UCSD-AML1 (cell line): ENCODE measurements around the gene ERICH3.
"Not testable (repeated sequence)": the region's sequence is repeated elsewhere in the genome, so short reads cannot be mapped to it uniquely, and the experiment has no call there.

ENCODE experiments used
- DNase-seq: peaks from one replicate; lab custom pipeline; 2025; ENCODE audit not compliant: unreplicated experiment; lab: John Stamatoyannopoulos, UW

The ERICH3 gene

DNA sequence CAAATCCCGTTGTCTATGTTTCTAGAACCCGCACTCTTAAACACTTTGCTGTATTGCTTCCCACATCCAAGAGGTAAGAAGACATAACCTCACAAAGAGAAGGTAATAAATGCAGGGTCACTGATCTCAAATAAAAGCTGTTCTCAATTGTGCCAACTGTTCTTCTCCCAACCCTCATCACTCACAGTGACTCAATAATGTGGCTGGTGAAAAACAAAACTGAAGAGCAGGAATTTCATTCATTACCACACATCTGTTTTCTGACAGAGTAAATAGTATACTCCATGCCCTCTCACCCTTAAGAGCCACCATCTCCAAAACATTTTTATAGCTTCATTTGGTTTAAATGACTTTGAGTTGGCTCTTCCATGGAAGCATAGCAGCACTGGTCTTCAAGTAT is 6.2 kb upstream of the ERICH3 start:
- no peak for DNase-seq

DNA sequence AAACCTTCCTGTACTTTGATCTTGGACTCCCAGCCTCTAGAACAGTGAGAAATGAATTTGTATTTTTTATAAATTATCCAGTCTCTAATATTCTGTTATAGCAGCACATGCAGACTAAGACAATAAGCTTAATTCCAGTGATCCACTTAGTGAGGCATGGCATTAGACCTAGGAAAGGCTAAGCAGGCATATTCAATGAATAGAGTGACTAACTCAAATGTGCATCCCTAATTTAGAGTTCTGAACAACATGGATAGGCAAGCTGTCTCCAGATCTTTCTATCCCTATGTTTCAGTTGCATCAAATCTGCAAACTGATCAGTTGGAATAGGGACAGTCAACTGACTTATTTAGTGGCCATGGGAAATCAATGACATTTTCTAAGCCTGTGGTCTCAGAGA is 4.3 kb upstream of the ERICH3 start:
- no peak for DNase-seq

DNA sequence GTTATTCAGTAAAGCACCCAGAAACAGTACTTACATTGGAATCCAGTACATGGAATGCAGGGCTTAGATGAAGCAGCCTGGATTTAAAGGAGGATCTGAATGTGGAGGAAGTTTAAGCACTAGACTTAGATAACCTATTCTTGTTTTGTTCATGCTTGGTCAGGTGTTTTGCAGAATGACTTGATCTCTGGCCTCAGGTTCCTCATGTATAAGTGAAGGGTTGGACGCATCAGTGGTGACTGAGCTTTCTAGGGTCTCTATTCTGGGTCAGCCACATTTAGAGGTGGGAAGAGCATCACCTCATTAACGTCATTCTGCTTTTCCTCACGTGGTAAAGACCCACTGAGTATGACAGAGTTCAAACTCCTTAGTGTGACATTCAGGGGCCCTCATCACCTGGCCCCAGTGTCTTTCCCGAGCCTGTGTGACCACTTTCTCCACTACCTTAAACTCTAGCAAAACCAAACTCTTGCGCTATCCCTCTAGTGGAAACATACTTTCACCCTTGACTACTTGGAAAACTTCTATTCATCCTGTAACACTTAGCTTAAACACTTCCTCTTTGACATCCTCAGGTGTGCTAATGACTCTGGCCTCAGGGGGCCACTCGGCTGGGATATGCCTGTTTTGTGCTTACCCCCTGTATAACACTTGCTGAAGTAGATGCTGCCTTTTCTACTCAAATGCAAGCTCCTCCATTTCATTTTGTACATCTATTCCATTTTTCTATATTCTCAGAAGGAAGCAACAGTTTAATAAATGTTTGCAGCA is 871 bp upstream of the ERICH3 start:
- no peak for DNase-seq

DNA sequence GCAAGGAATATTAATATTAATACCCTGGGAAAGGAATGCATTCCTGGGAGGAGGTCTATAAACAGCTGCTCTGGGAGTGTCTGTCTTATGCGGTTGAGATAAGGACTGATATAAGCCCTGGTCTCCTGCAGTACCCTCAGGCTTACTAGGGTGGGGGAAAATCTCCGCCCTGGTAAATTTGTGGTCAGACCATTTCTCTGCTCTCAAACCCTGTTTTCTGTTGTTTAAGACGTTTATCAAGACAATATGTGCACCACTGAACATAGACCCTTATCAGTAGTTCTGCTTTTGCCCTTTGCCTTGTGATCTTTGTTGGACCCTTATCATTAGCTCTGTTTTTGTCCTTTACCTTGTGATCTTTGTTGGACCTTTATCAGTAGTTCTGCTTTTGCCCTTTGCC is 2.7 kb downstream of the ERICH3 start:
- not testable (repeated sequence) for DNase-seq

DNA sequence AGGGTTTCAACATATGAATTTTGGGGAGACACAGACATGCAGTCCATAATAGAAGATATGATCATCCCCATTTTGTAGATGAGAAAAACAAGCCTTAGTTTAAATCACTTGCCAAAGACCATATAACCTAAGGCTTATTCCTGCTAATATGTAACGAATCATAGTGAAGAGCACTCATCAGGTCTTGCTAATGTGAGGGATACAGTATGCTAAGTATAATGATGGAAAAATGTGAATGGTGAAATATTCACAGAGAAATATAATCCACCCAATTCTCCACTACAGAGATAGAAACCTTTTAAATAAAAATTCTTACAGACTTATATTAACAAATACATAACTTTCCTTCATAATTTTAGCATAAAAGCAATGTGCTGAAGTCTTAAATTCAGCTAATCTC is 18.9 kb downstream of the ERICH3 start:
- DNase-seq, result no peak

DNA sequence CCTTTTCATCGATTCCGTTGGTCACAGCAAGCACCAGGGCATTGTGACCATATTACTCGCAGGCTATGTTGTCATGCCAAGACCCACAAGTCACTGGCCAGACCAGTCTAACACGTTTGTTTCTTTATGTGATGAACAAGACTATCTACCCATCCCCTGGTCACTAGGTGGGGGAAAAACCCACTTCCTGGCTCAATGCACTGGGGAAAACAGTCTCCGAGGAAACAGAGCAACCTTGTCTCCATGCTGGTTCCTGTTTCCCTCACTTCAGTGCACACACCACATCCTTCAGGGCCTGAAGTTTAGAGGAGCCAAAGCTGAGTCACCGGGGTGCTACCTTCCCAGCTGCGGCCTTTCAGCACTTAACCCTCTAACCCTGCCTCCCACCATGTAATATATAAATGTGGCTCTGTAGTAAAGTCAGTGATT is 20.9 kb downstream of the ERICH3 start:
- DNase-seq, result peak; percentile 32

DNA sequence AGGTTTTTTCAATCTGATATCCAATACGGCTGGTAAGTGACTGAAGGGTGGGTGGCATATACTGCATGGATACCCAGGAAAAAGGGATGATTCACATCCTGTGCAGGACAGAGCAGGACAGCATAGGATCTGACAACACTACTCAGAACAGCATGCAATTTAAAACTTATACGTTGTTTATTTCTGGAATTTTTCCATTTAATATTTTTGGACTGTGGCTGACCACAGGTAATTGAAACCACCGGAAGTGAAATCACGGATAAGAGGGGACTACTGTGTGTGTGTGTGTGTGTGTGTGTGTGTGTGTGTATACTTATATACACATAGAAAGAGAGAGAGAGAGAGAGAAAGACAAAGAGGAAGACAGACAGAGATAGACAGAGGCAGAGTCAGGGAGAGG is 23.0 kb downstream of the ERICH3 start:
- no peak for DNase-seq

DNA sequence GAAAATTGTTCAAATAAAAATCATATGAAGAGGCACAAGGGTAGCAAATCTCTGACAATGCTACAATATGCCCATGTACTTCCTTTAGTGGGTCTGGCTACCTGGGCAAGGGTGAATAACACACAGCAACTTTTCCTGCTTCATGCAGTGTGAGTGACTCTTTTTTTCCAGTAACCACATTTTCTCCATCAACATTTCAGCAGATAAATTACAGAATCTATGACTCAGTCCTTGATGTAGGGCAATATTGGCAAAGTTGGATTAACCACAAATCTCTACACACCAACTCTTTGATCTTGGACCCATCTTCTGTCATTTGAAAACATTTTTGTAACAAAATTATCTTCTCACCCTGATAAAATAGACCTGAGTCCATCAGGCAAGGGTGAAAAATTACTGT is 31.7 kb downstream of the ERICH3 start:
- DNase-seq, result no peak

DNA sequence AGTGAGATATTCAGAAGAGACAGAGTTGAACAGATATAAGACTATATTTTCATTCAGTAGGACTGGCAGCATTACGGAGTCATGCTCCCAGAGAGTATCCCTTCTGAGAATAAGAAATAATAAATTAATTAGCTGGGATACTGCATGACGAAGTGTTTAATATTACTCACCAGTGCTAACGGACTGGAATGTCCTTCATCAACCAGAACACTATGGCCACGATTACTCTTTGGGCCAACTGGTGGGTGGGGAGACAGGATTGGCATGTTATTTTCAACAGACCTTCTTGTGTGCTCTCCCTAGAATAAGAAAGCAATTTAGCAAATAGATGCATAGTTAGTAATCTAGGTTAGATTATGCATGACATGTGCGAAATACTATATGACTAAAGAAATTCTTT is 32.4 kb downstream of the ERICH3 start:
- no peak for DNase-seq

DNA sequence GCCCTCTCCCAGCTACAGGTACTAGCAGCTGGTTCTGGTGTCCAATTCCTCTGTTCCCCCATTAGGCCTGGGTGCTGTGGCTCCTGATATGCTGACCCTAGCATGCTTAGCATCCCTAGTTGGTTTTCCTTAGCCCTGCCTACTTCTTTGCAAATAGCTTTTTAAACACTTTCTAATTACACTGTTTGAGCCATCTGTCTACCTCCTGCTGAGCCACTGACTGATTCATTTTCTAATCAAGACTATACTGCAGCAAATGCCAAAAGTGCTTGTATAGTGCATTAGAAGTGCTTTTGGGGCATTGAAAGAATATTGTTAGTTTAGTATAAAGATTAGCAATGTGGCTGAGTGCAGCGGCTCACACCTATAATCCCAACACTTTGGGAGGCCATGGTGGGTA is 36.3 kb downstream of the ERICH3 start:
- DNase-seq, result no peak

DNA sequence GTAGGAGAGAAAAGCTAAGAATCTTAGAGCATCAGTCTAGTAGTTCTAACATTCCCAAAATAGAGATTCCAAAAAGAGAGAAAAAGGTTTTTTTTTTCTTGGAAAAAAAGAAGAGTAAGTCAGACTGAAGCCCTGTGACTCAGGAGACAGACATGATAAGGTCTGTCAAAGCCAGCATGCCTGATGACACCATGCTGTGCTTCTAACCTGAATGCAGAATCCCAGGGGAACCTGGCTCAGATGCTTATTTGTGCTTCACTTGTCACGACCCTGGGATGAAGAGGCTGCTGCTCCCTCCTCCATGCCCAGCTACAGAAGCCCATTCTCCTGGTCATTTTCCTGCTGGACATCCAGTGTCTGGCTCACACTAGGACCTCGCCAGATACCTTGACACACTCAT is 44.3 kb downstream of the ERICH3 start:
- DNase-seq, result no peak

DNA sequence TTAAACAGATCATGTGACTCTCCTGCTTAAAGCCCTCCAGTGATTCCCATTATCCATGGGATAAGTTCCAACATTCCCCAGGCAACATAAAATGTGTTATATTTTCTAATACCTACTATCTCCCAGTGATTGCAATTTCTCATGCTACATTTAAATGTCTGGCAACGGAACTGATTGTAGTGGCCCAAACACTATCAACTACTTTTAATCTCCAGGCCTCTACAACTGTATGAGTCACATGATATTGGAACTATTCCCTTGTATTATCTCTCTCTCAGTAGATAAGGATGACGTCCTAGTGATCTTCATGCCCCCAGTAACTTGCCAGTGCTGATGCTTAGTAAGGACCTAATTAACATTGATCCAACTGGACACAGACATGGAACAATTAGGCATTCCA is 49.9 kb downstream of the ERICH3 start:
- no peak for DNase-seq

DNA sequence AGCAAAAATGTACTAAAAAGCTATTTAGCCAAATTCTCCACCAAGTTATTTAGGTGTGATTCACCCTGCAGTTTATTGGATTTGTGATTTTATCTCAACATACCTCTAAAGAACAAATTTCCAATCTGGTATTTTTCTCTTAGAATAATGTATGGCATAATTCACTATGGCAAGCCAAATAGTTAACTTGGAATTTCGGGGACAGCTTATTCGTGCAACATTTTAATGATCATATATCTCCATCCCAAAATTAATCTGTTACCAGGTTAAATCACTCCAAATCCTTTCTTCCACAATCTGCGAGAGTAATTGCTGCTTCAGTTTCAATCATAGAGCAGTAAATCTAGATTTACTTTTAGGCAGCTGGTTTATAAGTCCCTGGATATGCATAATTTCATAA is 53.4 kb downstream of the ERICH3 start:
- DNase-seq, result no peak

DNA sequence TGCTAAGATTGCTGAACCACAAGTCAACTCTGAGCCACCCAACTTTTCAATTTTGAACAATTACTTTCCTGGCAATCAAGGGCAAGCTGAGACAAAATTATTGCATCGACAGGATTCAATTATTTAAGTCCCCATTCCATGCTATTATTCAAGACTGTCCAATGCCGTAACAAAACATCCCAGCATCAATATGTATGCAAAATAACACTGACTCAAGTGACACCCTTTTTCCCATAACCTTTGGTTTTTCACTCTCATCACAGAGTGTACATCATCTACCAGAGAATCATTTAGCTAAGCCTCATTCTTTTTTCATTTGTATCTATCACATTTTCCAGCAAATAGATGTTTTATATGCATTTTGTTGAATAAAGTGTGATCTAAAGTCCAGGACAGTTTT is 54.6 kb downstream of the ERICH3 start:
- DNase-seq, result no peak

DNA sequence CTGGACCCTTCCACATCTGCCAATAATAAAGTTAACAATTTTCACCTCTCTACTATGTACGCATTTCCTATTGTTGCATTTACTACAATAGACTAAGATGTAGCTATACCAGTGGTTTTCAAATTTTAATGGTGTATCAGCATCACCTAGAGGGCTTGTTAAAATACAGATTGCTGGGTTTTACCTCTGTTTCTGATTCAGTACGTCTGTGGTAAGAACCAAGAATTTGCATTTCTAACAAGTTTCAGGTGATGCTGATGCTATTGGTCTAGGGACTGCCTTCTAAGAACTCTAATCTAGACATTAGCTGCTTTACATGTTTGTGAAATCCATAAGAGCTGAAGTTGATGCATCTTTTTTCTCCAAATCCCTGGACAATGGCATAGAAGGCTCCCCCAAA is 59.7 kb downstream of the ERICH3 start:
- no peak for DNase-seq

DNA sequence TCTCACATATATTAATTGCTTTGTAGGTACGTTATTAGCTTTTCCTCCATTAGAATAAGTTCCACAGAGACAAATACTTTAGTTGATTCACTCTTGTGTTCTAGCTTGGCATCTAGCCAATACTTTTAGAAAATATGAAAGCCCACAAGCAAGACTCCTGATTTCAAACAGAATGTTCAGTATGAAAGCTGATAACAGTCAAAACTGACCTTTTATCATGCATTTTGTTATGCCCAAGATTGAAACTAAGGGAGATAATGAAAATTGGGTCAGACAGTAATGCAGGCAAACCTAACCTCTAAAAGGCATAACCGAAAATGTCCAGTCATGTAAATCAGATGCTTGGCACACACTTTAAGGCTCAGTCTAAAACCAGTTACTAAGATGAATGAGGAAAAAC is 61.7 kb downstream of the ERICH3 start:
- no peak for DNase-seq

DNA sequence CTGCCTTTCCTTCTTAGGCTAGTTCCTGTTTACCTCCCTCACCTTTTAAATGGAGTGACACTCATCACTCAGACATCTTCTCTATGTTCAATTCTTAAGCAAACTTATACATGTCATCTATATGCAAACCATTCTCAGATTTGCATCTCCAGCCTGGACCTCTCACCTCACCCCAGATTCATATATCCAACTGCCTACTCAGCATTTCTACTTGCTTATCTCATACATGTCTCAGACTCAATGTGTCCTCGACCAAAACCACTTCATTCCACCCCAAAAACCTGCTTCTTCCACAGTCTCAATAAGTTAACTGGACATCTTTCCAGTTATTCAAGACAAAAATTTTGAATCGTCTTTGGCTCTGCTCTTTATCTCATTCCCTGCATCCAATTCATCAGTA is 62.6 kb downstream of the ERICH3 start:
- no peak for DNase-seq

DNA sequence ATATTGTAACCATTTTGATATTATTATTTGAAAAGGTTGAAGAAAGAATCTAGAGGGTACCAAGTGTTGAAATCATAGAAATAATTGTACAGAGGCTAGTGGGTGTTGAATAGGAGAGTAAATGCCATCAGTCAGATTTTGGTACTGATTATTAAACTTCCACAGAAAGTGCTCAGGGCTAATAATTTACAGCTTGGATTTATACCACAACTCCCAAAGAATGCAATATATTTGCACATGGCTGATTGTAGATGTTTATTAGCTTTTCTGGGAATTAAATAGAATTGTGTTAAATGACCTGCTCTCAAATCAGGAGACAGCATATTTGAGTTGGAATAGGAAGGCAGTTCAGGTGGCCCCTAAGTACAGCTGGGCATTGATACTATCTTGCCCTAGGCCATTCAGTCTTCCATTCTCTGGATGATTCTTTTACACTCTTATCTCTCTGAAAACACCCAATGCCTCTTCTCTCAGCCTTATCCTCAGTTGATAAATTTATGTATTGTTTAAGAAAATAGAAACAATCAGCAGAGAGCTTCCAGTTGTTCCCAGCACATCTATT is 63.7 kb downstream of the ERICH3 start:
- no peak for DNase-seq

DNA sequence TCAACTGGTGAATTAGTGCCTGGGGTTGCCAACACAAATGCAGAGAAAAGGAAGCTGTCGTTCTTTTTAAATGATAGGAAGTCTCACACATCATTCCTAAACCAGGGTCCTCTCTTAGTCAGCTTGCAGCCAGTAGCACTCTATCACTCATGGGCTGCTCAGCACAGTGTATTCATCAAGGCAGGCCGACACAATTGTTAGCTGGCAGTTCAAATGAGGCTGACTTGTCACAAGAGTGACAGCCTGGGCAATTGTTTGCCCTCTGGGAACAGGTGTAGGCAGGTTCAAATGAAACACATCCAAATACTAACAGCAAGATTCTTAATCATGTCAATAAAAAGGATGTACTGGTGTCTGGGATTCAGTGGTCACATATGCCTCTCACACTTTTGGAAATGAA is 76.9 kb downstream of the ERICH3 start:
- no peak for DNase-seq

DNA sequence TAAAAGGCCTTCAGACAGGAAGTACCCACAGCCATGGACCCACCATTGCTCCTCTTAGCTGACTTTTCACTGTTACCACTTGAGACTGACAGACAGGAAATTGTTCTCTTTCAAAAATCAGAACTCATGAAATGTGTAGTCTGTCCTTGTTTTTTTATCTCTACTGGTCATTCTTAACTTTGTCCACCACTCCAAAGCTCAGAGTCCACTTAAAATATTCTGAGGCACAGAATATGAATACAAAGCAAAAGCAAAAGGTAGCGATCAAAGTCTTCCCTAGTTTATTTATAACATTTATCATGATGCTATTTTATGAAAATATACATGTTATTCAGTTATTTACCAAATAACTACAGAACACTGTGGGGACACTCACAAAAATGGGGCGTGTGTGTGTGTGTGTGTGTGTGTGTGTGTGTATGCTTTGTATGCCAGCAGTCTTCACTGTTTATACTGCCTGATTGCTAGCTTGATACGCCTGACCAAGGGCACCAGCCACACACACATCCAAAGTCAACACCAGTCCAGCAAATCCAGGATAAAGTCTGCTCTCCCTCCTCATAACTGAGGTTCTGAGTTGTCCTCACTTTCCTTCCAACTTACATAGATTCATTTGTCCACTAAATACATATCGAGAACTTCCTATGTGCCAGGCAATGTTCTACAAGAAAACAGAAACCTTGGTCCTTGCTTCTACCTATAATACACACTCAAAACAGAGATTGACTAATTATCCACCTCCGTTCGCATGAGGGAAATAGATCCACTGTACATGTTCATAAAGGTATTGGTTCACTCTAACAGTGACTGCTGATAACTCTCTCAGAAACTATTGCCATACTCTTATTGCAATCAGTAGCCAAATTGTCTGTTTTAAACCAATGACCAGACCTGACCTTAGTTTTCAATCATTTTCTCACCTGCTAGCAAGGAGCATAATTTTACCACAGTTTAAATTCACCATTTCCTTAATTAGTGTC is 79.4 kb downstream of the ERICH3 start:
- no peak for DNase-seq

DNA sequence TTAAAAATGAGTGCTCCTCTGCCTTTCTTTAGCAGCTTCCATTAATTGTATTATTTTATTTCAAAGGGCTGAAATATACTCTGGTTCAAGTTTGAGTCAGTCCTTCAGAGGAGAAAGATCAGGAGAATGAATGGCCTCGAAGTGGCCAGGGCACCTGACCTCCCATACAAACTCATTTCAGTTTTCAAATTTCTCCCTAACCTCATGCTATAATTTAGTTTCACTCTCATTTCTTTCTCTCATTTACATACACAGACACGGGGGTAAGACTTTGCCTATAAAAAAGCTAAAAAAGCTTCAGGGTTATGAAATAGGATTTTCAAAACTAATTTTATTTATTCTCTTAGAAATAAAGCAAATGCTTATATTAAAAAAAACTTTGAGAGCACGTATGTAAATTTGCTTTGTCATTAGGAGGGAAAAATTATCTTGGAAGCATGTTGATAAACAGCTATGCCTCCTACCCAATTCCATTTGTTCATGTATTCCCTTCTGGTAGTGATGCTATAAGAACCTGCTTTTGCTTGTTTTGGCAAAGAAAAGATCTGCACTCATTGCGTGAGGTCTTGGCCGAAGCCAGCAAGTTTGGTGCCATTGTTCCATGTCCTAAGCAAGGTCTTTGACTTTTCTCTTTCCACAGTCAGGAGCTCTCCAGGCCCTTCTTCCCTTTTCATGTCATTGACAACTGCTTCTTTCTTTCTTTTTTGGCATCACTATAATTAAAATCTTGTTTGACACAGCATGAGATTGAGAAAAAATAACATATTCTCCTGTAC is 80.8 kb downstream of the ERICH3 start:
- DNase-seq, result no peak
